HCT116 (cell line): ENCODE data around the gene EOLA2. TPM values are rescaled to one million over a fixed set of nuclear protein-coding genes. Genes with fewer than 3 reads are reported as not detected.
"Not testable (repeated sequence)": the region's sequence is repeated elsewhere in the genome, so short reads cannot be mapped to it uniquely, and the experiment has no call there.

Experiments used
- ATAC-seq: fragments of 200-7000 bp; cut with Tn5 transposase; 2 replicates; pipeline ENCODE4 v1.9.1; 2020; ENCODE audit warnings: mild to moderate bottlenecking, moderate library complexity
- BruUV-seq: library from RNA; stranded (reverse); fragments of 400-500 nt; replicated peaks from 2 replicates; lab custom pipeline; 2021; lab: Mats Ljungman, UMichigan
- CTCF ChIA-PET: fragments of 300-600 bp; sonication (Branson Sonifier 250); formaldehyde crosslinking; loops from one replicate; lab custom pipeline; 2021; ENCODE audit warnings: antibody characterized with exemption; lab: Charles Lee
- POLR2A ChIA-PET: fragments of 300-600, 350-600 bp; sonication (Branson Sonifier 250); formaldehyde crosslinking; loops from one replicate; lab custom pipeline; 2021; ENCODE audit warnings: antibody characterized with exemption; lab: Charles Lee
- RAD21 ChIA-PET, 2 experiments: fragments of 300-600 bp; sonication (Branson Sonifier 250); formaldehyde crosslinking; loops; one replicate each; lab custom pipeline; 2023; ENCODE audit warnings: low total read pairs in 2 of 2; ENCODE audit not compliant: uncharacterized antibody in 2 of 2, unreplicated experiment in 2 of 2, low non-redundant PET in 1 of 2; lab: Charles Lee
- DNase-seq: peaks from one replicate; pipeline ENCODE4 v3.0.0-alpha.2; 2010; ENCODE audit warnings: low read depth, low spot score
- H2AFZ ChIP-seq: fragments of 200-600 bp; shearing (Covaris generic), sonication (generic); 2 replicates; pipeline ENCODE4 v1.6.1; 2017; ENCODE audit warnings: low read depth, mixed run types, mixed read lengths, antibody characterized with exemption, low read length; ENCODE audit not compliant: poor library complexity, severe bottlenecking
- H3K27ac ChIP-seq: 2 replicates; pipeline ENCODE4 v1.5.1; 2012; ENCODE audit warnings: low read depth, low read length
- H3K27me3 ChIP-seq: fragments of 200-600 bp; sonication (generic); 2 replicates; pipeline ENCODE4 v1.6.1; 2016; ENCODE audit warnings: mixed run types, low read length, mixed read lengths; ENCODE audit not compliant: insufficient read depth
- H3K36me3 ChIP-seq, 2 experiments: fragments of 200-500 bp in 1 of 2; fragments of 200-600 bp in 1 of 2; sonication (Bioruptor generic) in 1 of 2; sonication (generic) in 1 of 2; 2 replicates each; pipeline versions ENCODE4 v1.5.1 to v1.6.1; 2014 to 2016; ENCODE audit warnings: low read length in 2 of 2, inconsistent platforms in 1 of 2, mixed read lengths in 1 of 2, mixed run types in 1 of 2; ENCODE audit not compliant: insufficient read depth in 2 of 2, control insufficient read depth in 1 of 2
- H3K4me1 ChIP-seq, 2 experiments: fragments of 200-600 bp in 1 of 2; sonication (generic) in 1 of 2; 2 replicates each; pipeline versions ENCODE4 v1.5.1 to v1.6.1; 2012 to 2017; ENCODE audit warnings: low read length in 2 of 2, inconsistent platforms in 1 of 2, mild to moderate bottlenecking in 1 of 2, mixed read lengths in 1 of 2, mixed run types in 1 of 2, moderate library complexity in 1 of 2; ENCODE audit not compliant: insufficient read depth in 2 of 2, control insufficient read depth in 1 of 2
- H3K4me2 ChIP-seq: fragments of 200-600 bp; sonication (generic); 2 replicates; pipeline ENCODE4 v1.6.1; 2017; ENCODE audit warnings: mixed run types, low read length, mixed read lengths
- H3K4me3 ChIP-seq, 2 experiments: fragments of 200-600 bp in 1 of 2; sonication (generic) in 1 of 2; replicated peaks in 1 of 2; 2 replicates each; pipeline ENCODE4 v1.5.1; 2011 to 2016; ENCODE audit warnings: low read length in 2 of 2, control low read depth in 1 of 2, low read depth in 1 of 2, mild to moderate bottlenecking in 1 of 2, mixed read lengths in 1 of 2, mixed run types in 1 of 2
- H3K79me2 ChIP-seq: fragments of 200-600 bp; sonication (generic); 2 replicates; pipeline ENCODE4 v1.6.1; 2017; ENCODE audit warnings: mild to moderate bottlenecking, mixed run types, low read length, moderate library complexity, mixed read lengths; ENCODE audit not compliant: insufficient read depth
- H3K9ac ChIP-seq: fragments of 200-600 bp; sonication (generic); 2 replicates; pipeline ENCODE4 v1.6.1; 2016; ENCODE audit warnings: low read length, mixed read lengths
- H3K9me2 ChIP-seq: fragments of 200-600 bp; sonication (generic), shearing (Covaris generic); 2 replicates; pipeline ENCODE4 v1.6.1; 2017; ENCODE audit warnings: mixed run types, mild to moderate bottlenecking, moderate library complexity; ENCODE audit not compliant: insufficient read depth
- H3K9me3 ChIP-seq, 2 experiments: fragments of 200-500 bp in 1 of 2; fragments of 200-600 bp in 1 of 2; sonication (Bioruptor generic) in 1 of 2; sonication (generic) in 1 of 2; 2 replicates each; pipeline ENCODE4 v1.6.1; 2014 to 2017; ENCODE audit warnings: low read length in 2 of 2, mixed read lengths in 2 of 2, inconsistent platforms in 1 of 2, low read depth in 1 of 2, mild to moderate bottlenecking in 1 of 2, mixed run types in 1 of 2, moderate library complexity in 1 of 2; ENCODE audit not compliant: control insufficient read depth in 1 of 2, insufficient read depth in 1 of 2
- H4K20me1 ChIP-seq: fragments of 200-600 bp; sonication (generic), shearing (Covaris generic); 2 replicates; pipeline ENCODE4 v1.6.1; 2017; ENCODE audit warnings: mixed run types, mild to moderate bottlenecking, moderate library complexity; ENCODE audit not compliant: insufficient read depth
- EZH2phosphoT487 ChIP-seq: fragments of 200-600 bp; IDR thresholded peaks from 2 replicates; pipeline ENCODE4 v1.6.1; 2018; ENCODE audit warnings: antibody characterized with exemption, borderline replicate concordance
- intact Hi-C: fragments of 100-400 bp; cut with micrococcal nuclease; formaldehyde crosslinking; loops from 2 replicates; pipeline ENCODE4 v1.10.0; 2022
- total RNA-seq: library from RNA; stranded (reverse); gene quantifications from one replicate; pipeline ENCODE4 v1.2.1, GENCODE V29; 2021; ENCODE audit not compliant: unreplicated experiment

The EOLA2 gene
- total RNA-seq, 1 experiment from 2014 or later: 26.4 TPM

- no peak for TF ChIP-seq EZH2phosphoT487
These were observed 39.7 kb downstream of the EOLA2 start (continued) for GRCh38 chrX:149898554-149898953.

DNA sequence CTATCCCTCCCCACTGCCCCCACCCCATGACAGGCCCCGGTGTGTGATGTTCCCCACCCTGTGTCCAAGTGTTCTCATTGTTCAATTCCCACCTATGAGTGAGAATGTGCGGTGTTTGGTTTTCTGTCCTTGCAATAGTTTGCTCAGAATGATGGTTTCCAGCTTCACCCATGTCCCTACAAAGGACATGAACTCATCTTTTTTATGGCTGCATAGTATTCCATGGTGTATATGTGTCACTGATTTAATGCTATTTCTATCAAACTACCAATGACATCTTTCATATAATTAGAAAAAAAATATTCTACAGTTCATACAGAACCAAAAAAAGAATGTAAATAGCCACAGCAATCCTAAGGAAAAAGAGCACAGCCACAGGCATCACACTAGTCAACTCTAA lies 47.5 kb downstream of the EOLA2 start:
- H3K4me3 ChIP-seq, H3K27ac ChIP-seq, BruUV-seq, H3K9ac ChIP-seq, POLR2A ChIA-PET, H4K20me1 ChIP-seq, H3K36me3 ChIP-seq, H3K4me1 ChIP-seq, H3K4me2 ChIP-seq, H3K27me3 ChIP-seq, CTCF ChIA-PET, DNase-seq, H2AFZ ChIP-seq, H3K9me3 ChIP-seq, RAD21 ChIA-PET, H3K79me2 ChIP-seq, ATAC-seq, intact Hi-C loops, H3K9me2 ChIP-seq: not testable (repeated sequence)

Other genes starting within 250 kb of the EOLA2 start
- gene MAGEA11, start 226.4 kb downstream of the EOLA2 start, total RNA-seq: not detected
- gene HSFX1, start 164.4 kb downstream of the EOLA2 start, total RNA-seq: 0.44 TPM
- gene MAGEA9, start 156.6 kb downstream of the EOLA2 start, total RNA-seq: not detected
- not detected for gene MAGEA8, start 57.3 kb downstream of the EOLA2 start, total RNA-seq
- not detected for gene HSFX4, start 8.9 kb downstream of the EOLA2 start, total RNA-seq